Urothelium cell line (cell line): ENCODE results near the gene IYD.

Source experiments
- DNase-seq: peaks from one replicate; pipeline ENCODE4 v3.0.0; 2011; ENCODE audit warnings: low spot score, mixed read lengths
- FAIRE-seq: peaks from 2 replicates; lab custom pipeline; 2011; peaks lifted over from hg19 to GRCh38; lab: Jason Lieb, UNC

IYD gene

GRCh38 chr6:150368762-150369161 lies at the start of gene IYD:
Gene IYD, plus strand, starts transcription at chr6:150369012. Its CDS starts 20 bp downstream, at chr6:150369032.
- FAIRE-seq: no peak

GRCh38 chr6:150319924-150320323 lies 48.9 kb upstream of the IYD start:
- no peak for FAIRE-seq

More at GRCh38 chr6:150368762-150369161, at the start of gene IYD:
- no peak for DNase-seq

GRCh38 chr6:150320442-150320841 lies 48.4 kb upstream of the IYD start:
- DNase-seq: no peak
- no peak for FAIRE-seq

More at GRCh38 chr6:150319924-150320323, 48.9 kb upstream of the IYD start:
- no peak for DNase-seq

- no peak for DNase-seq
- FAIRE-seq: no peak
Observed at GRCh38 chr6:150322466-150322871, 46.3 kb upstream of the IYD start.

GRCh38 chr6:150323205-150323604 lies 45.6 kb upstream of the IYD start:
- DNase-seq: no peak
- no peak for FAIRE-seq

GRCh38 chr6:150324044-150324443 lies 44.8 kb upstream of the IYD start:
- FAIRE-seq: no peak

GRCh38 chr6:150325066-150325772 lies 43.6 kb upstream of the IYD start:
- DNase-seq (no peak), FAIRE-seq (no peak)

More at GRCh38 chr6:150324044-150324443, 44.8 kb upstream of the IYD start:
- no peak for DNase-seq

GRCh38 chr6:150327117-150327774 lies 41.6 kb upstream of the IYD start:
- FAIRE-seq: no peak
- no peak for DNase-seq

- DNase-seq (no peak), FAIRE-seq (no peak)
Observed at GRCh38 chr6:150328744-150329405, 39.9 kb upstream of the IYD start.

- FAIRE-seq (no peak), DNase-seq (no peak)
Observed at GRCh38 chr6:150331344-150331743, 37.5 kb upstream of the IYD start.

GRCh38 chr6:150332939-150333584 lies 35.8 kb upstream of the IYD start:
- FAIRE-seq: peak; percentile 63
- DNase-seq: no peak

GRCh38 chr6:150333585-150333941 lies 35.2 kb upstream of the IYD start:
- no peak for FAIRE-seq
- DNase-seq: no peak

- DNase-seq: peak; percentile 54
- FAIRE-seq: no peak
Observed at GRCh38 chr6:150334790-150335783, 33.7 kb upstream of the IYD start.

GRCh38 chr6:150336299-150336698 lies 32.5 kb upstream of the IYD start:
- FAIRE-seq: no peak
- peak; percentile 43 for DNase-seq

GRCh38 chr6:150336708-150337107 lies 32.1 kb upstream of the IYD start:
- no peak for DNase-seq
- no peak for FAIRE-seq

- no peak for FAIRE-seq
- no peak for DNase-seq
Observed at GRCh38 chr6:150342126-150342525, 26.7 kb upstream of the IYD start.

GRCh38 chr6:150343434-150343833 lies 25.4 kb upstream of the IYD start:
- DNase-seq (no peak), FAIRE-seq (no peak)

- FAIRE-seq: no peak
- DNase-seq: no peak
Observed at GRCh38 chr6:150345781-150346180, 23.0 kb upstream of the IYD start.

GRCh38 chr6:150346346-150346745 lies 22.5 kb upstream of the IYD start:
- FAIRE-seq (no peak), DNase-seq (no peak)

- no peak for FAIRE-seq
Observed at GRCh38 chr6:150347845-150348244, 21.0 kb upstream of the IYD start.

More at GRCh38 chr6:150347845-150348244, 21.0 kb upstream of the IYD start:
- DNase-seq: no peak
